Neural progenitor cell (in vitro differentiated cells): ENCODE measurements around the gene KDM2B. TPM values are rescaled to one million over a fixed set of nuclear protein-coding genes. Genes with fewer than 3 reads are reported as not detected.

Experiments
- DNase-seq: peaks from one replicate; pipeline ENCODE4 v3.0.0-alpha.2; 2016; ENCODE audit warnings: low spot score
- H2AFZ ChIP-seq: fragments of 200-600 bp; sonication (generic); replicated peaks from 2 replicates; pipeline ENCODE4 v1.6.1; 2016; ENCODE audit warnings: antibody characterized with exemption
- H3F3A ChIP-seq: fragments of 200-600 bp; sonication (generic); 2 replicates; pipeline ENCODE4 v1.6.1; 2016; ENCODE audit warnings: antibody characterized with exemption, low read depth
- H3K27ac ChIP-seq: fragments of 200-600 bp; sonication (generic); 2 replicates; pipeline ENCODE4 v1.5.1; 2016; ENCODE audit warnings: mild to moderate bottlenecking
- H3K27me3 ChIP-seq: fragments of 200-600 bp; sonication (generic); 2 replicates; pipeline ENCODE4 v1.6.1; 2016; ENCODE audit warnings: mild to moderate bottlenecking, moderate library complexity
- H3K36me3 ChIP-seq: fragments of 200-600 bp; sonication (generic); 2 replicates; pipeline ENCODE4 v1.5.1; 2016
- H3K4me1 ChIP-seq: fragments of 200-600 bp; sonication (generic); 2 replicates; pipeline ENCODE4 v1.6.1; 2016; ENCODE audit warnings: mixed run types
- H3K4me2 ChIP-seq: fragments of 200-600 bp; sonication (generic); 2 replicates; pipeline ENCODE4 v1.6.1; 2016
- H3K4me3 ChIP-seq: fragments of 200-600 bp; sonication (generic); 2 replicates; pipeline ENCODE4 v1.5.1; 2016
- H3K79me2 ChIP-seq: fragments of 200-600 bp; sonication (generic); 2 replicates; pipeline ENCODE4 v1.6.1; 2016; ENCODE audit warnings: low read depth
- H3K9ac ChIP-seq: fragments of 200-600 bp; sonication (generic); 2 replicates; pipeline ENCODE4 v1.6.1; 2016
- H3K9me3 ChIP-seq: fragments of 200-600 bp; sonication (generic); 2 replicates; pipeline ENCODE4 v1.5.1; 2016; ENCODE audit warnings: low read depth
- H4K20me1 ChIP-seq: fragments of 200-600 bp; sonication (generic); 2 replicates; pipeline ENCODE4 v1.6.1; 2016; ENCODE audit warnings: low read depth
- H3K27ac Mint-ChIP-seq: 3 replicates; pipeline ENCODE4 v1.8.0; 2021; ENCODE audit warnings: mixed read lengths
- H3K27me3 Mint-ChIP-seq: 2 replicates; pipeline ENCODE4 v1.8.0; 2022; ENCODE audit warnings: low read depth, mild to moderate bottlenecking, inconsistent platforms, moderate library complexity, mixed read lengths; ENCODE audit not compliant: insufficient read depth
- H3K36me3 Mint-ChIP-seq: 3 replicates; pipeline ENCODE4 v1.8.0; 2021; ENCODE audit warnings: mixed read lengths
- H3K4me1 Mint-ChIP-seq: 3 replicates; pipeline ENCODE4 v1.8.0; 2021; ENCODE audit warnings: mixed read lengths
- H3K4me3 Mint-ChIP-seq: 3 replicates; pipeline ENCODE4 v1.8.0; 2021; ENCODE audit warnings: mild to moderate bottlenecking, moderate library complexity, mixed read lengths
- H3K9me3 Mint-ChIP-seq: 3 replicates; pipeline ENCODE4 v1.8.0; 2020; ENCODE audit warnings: mixed read lengths
- EZH2 ChIP-seq: fragments of 200-600 bp; sonication (generic); IDR thresholded peaks from 2 replicates; pipeline ENCODE4 v1.6.1; 2017; ENCODE audit warnings: antibody characterized with exemption, mild to moderate bottlenecking, moderate library complexity
- EZH2phosphoT487 ChIP-seq: fragments of 200-600 bp; sonication (generic); IDR thresholded peaks from 2 replicates; pipeline ENCODE4 v1.6.1; 2017; ENCODE audit warnings: antibody characterized with exemption
- total RNA-seq: library from RNA; depleted of rRNA; stranded (reverse); fragments of >200 nt; gene quantifications from 2 replicates; pipeline ENCODE4 v1.2.3, GENCODE V29; 2015; ENCODE audit warnings: low replicate concordance
- TF ChIP-seq, protein P1 (sequence below): fragments of 200-600 bp; sonication (generic); IDR thresholded peaks from 2 replicates; pipeline ENCODE4 v1.5.1; 2017; ENCODE audit warnings: antibody characterized with exemption, mild to moderate bottlenecking

The KDM2B gene
- total RNA-seq, 1 donor from 2014 or later, result 85.3 TPM

DNA sequence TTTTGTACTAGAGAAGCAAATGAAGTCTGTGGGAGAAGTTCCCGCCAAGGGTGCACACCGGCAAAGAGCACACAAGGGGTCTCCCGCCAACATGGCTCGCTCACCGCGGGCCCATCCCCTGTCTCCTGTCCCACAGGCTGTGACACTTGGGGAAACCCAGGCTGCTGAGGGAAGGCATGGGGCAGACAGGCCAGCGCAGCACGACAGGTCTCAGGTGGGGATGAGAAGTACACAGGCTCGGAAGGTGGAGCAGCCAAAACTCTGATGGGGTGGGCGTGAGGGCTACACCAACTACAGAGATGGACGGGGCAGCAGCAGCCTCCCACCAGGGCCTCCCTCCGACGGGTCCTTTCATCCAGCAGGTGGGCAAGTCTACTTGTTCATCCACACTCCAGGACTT lies 116.5 kb downstream of the KDM2B start:
- TF ChIP-seq, protein P1, sequence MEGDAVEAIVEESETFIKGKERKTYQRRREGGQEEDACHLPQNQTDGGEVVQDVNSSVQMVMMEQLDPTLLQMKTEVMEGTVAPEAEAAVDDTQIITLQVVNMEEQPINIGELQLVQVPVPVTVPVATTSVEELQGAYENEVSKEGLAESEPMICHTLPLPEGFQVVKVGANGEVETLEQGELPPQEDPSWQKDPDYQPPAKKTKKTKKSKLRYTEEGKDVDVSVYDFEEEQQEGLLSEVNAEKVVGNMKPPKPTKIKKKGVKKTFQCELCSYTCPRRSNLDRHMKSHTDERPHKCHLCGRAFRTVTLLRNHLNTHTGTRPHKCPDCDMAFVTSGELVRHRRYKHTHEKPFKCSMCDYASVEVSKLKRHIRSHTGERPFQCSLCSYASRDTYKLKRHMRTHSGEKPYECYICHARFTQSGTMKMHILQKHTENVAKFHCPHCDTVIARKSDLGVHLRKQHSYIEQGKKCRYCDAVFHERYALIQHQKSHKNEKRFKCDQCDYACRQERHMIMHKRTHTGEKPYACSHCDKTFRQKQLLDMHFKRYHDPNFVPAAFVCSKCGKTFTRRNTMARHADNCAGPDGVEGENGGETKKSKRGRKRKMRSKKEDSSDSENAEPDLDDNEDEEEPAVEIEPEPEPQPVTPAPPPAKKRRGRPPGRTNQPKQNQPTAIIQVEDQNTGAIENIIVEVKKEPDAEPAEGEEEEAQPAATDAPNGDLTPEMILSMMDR, result no peak
- no peak for TF ChIP-seq EZH2
- H2AFZ ChIP-seq, result no peak overlapping the region
- peaks cover 17% of the 10 kb centered on the region for H3K27me3 ChIP-seq
- Mint-ChIP-seq H3K4me1 (peaks cover 23% of the 10 kb centered on the region), H3K36me3 (peaks cover 19% of the 10 kb centered on the region), H3K27ac (no peak overlapping the region), H3K27me3 (peaks cover 6% of the 10 kb centered on the region), H3K9me3 (no peaks in the 10 kb centered on the region), H3K4me3 (no peak overlapping the region)
- H3K9me3 ChIP-seq, result no peaks in the 10 kb centered on the region
- H3K79me2 ChIP-seq, result peaks cover 75% of the 10 kb centered on the region
- H3K9ac ChIP-seq, result no peak overlapping the region
- H3K36me3 ChIP-seq, result no peaks in the 10 kb centered on the region
- no peak for DNase-seq
- peaks cover 13% of the 10 kb centered on the region for H3K4me1 ChIP-seq
- peaks cover 18% of the 10 kb centered on the region for H3F3A ChIP-seq
- no peak overlapping the region for H3K4me2 ChIP-seq
- no peak overlapping the region for H3K27ac ChIP-seq
- H4K20me1 ChIP-seq, result peaks cover 74% of the 10 kb centered on the region
- H3K4me3 ChIP-seq, result no peak overlapping the region

DNA sequence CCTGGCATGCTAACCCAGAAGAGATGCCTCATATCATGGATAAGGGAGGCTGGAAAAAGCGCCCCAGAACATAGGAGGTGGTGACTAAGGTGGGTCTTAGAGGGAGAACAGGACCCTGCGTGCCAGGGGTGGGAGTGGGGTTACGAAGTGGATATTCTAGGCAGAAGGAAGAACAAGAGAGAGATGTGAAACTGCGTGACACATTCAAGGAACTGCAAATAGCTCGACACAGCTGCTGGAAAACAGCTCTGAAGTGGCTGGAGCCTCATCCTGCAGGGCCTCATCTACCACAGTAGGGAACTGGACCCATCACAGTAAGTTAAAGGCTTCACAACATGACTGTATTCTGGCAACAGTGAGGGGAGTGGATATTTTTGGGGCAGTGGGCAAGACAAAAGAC lies 119.8 kb downstream of the KDM2B start:
- H3K36me3 Mint-ChIP-seq, result peaks cover 26% of the 10 kb centered on the region
- H3K4me1 Mint-ChIP-seq, result peaks cover 13% of the 10 kb centered on the region

DNA sequence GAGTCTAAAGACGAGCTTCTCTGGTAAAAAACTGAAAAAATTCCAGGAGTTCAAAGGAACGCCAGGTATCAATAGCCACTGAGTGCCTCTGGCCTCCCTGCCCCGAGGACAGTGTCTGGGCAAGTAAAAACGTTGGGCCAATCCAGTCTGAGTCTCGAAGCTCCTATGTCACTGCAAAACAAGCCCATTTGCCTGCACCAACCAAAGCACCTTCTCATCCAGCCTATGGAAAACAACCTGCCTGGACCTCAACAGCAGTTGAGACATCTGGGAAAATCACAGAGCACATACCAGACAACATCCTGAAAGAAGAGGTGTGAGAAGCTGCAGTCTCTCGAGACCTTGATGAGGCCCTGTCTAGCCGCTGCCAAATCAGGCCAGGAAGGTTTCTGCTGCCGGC lies 124.3 kb downstream of the KDM2B start:
- H2AFZ ChIP-seq, result no peak overlapping the region
- no peak overlapping the region for H3K27ac Mint-ChIP-seq
- H3K4me1 ChIP-seq, result no peaks in the 10 kb centered on the region
- H3K9ac ChIP-seq, result no peak overlapping the region
- no peak overlapping the region for H3K4me3 ChIP-seq
- peaks cover 6% of the 10 kb centered on the region for H3K27me3 Mint-ChIP-seq
- H3K4me1 Mint-ChIP-seq, result peaks cover 12% of the 10 kb centered on the region
- no peak for DNase-seq
- H3K79me2 ChIP-seq, result peaks cover 78% of the 10 kb centered on the region
- H3K9me3 ChIP-seq, result no peaks in the 10 kb centered on the region
- H3K4me2 ChIP-seq, result no peak overlapping the region
- H3K36me3 ChIP-seq, result no peaks in the 10 kb centered on the region
- TF ChIP-seq EZH2phosphoT487 (no peak), EZH2 (no peak)
- TF ChIP-seq, protein P1, result no peak
- no peak overlapping the region for H3K27ac ChIP-seq
- peaks cover 23% of the 10 kb centered on the region for H3K36me3 Mint-ChIP-seq
- H3K27me3 ChIP-seq, result no peaks in the 10 kb centered on the region
- H4K20me1 ChIP-seq, result peaks cover 60% of the 10 kb centered on the region
- H3K4me3 Mint-ChIP-seq, result no peak overlapping the region
- H3K9me3 Mint-ChIP-seq, result peaks cover 3% of the 10 kb centered on the region
- no peaks in the 10 kb centered on the region for H3F3A ChIP-seq

More for the DNA sequence above, 119.8 kb downstream of the KDM2B start:
- Mint-ChIP-seq H3K27ac (peak overlapping the region; percentile 61), H3K4me3 (no peak overlapping the region), H3K9me3 (peaks cover 3% of the 10 kb centered on the region), H3K27me3 (peaks cover 6% of the 10 kb centered on the region)
- Histone ChIP-seq H3K79me2 (peaks cover 99% of the 10 kb centered on the region), H3F3A (no peaks in the 10 kb centered on the region), H3K27ac (no peak overlapping the region), H3K4me1 (peaks cover 4% of the 10 kb centered on the region), H4K20me1 (peaks cover 71% of the 10 kb centered on the region), H2AFZ (no peak overlapping the region), H3K9ac (no peak overlapping the region), H3K4me3 (no peak overlapping the region), H3K4me2 (no peak overlapping the region), H3K27me3 (peaks cover 8% of the 10 kb centered on the region), H3K36me3 (no peaks in the 10 kb centered on the region), H3K9me3 (no peaks in the 10 kb centered on the region)
- DNase-seq, result no peak
- TF ChIP-seq, protein P1, result no peak
- TF ChIP-seq EZH2, result no peak
- TF ChIP-seq EZH2phosphoT487, result no peak
